22Rv1 (cell line): ENCODE results near the gene SMNDC1.

Source experiments
- CTCF ChIP-seq: fragments of 450-650 bp; IDR thresholded peaks from 2 replicates; pipeline ENCODE4 v1.5.1; 2017; ENCODE audit warnings: mild to moderate bottlenecking
- ZFX ChIP-seq: fragments of 450-650 bp; IDR thresholded peaks from 2 replicates; pipeline ENCODE4 v1.6.1; 2017; ENCODE audit warnings: antibody characterized with exemption, borderline replicate concordance

- no peak for TF ChIP-seq CTCF
- no peak for TF ChIP-seq ZFX
These were observed 3.1 kb upstream of the SMNDC1 start for GRCh38 chr10:110307805-110308204.
